HG02973 (cell line): ENCODE results near the gene PITX1.
"Not testable (repeated sequence)": the region's sequence is repeated elsewhere in the genome, so short reads cannot be mapped to it uniquely, and the experiment has no call there.

Experiments used
- ATAC-seq: cut with Tn5 transposase; IDR thresholded peaks from one replicate; pipeline ENCODE4 v1.9.1; 2021; ENCODE audit warnings: moderate library complexity; ENCODE audit not compliant: unreplicated experiment

PITX1 gene

GRCh38 chr5:135011355-135012032 is 22.5 kb downstream of the PITX1 start:
- no peak for ATAC-seq

DNA sequence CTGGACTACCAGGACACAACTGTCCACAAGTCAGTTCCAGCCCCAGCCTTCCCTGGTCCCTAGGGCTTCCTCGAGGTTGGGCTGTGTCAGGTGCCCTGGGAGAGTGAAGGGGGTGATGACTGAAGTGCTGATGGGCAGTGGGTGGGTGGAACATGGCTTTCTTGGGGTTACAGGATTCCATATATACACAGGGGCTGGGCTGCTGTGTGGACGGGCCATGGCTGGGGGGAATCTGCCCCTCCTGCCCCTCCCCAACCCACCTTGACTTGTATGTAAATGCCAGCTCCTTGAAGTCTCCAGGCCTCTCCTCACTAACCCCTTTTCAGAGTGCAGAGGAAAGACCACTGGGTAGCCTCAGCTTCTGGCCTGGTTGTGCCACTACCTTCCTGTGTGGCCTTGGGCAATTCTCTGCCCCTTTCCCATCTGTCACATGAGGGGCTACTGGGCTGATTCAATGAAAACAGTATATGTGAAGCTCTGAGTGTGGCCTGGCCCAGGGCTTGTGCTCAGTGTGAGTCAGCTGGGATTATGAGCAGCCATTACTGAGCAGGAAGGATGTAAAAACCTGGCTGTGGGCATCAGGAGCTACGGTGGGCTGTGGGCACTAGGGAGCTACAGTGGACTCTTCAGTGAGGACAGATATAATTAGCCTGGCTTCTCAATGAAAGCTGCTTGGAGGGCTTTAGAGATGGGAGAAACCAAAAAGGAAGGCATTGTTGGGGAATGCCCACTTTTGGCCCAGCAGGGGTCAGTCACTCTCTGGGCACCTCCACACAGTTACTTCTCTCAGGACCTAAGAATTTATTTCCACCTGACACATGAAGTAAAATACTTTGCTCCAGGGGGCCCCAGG is 23.3 kb downstream of the PITX1 start:
- no peak for ATAC-seq

GRCh38 chr5:135009736-135010501 is 24.1 kb downstream of the PITX1 start:
- ATAC-seq = no peak

- no peak for ATAC-seq
These were observed 24.9 kb downstream of the PITX1 start for GRCh38 chr5:135008981-135009735.

DNA sequence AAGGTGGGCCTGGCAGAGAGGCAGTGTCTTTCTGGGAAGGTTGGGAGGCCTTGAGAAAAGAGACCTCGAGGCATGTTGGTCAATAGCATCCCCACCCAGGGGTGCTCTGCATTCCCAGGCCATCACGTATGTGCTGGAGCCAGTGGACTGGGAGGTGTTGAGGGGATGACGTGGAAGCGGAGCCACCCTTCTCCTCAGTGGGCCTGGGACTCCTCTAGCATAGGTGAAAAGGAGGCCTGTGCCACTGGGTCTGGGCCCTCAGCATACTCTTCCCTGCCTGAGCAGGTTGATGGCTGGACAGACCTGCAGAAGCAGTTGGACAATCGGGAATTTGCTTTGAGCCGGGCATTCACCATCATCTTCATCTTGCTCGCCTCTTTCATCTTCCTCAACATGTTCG is 25.5 kb downstream of the PITX1 start:
- no peak for ATAC-seq

GRCh38 chr5:135007749-135008363 is 26.2 kb downstream of the PITX1 start:
- ATAC-seq = no peak

- no peak for ATAC-seq
These were observed 26.7 kb downstream of the PITX1 start for GRCh38 chr5:135007305-135007704.

- ATAC-seq = no peak
These were observed 29.0 kb downstream of the PITX1 start for GRCh38 chr5:135005076-135005475.

GRCh38 chr5:135004376-135004775 is 29.7 kb downstream of the PITX1 start:
- no peak for ATAC-seq

DNA sequence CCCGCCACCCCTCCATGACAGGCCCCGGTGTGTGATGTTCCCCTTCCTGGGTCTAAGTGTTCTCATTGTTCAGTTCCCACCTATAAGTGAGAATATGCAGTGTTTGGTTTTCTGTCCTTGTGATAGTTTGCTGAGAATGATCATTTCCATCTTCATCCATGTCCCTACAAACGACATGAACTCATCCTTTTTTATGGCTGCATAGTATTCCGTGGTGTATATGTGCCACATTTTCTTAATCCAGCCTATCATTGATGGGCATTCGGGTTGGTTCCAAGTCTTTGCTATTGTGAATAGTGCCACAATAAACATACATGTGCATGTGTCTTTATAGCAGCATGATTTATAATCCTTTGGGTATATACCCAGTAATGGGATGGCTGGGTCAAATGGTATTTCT is 36.0 kb downstream of the PITX1 start:
- not testable (repeated sequence) for ATAC-seq

GRCh38 chr5:134997015-134997414 is 37.0 kb downstream of the PITX1 start:
- no peak for ATAC-seq

GRCh38 chr5:134995850-134996402 is 38.1 kb downstream of the PITX1 start:
- ATAC-seq = no peak

DNA sequence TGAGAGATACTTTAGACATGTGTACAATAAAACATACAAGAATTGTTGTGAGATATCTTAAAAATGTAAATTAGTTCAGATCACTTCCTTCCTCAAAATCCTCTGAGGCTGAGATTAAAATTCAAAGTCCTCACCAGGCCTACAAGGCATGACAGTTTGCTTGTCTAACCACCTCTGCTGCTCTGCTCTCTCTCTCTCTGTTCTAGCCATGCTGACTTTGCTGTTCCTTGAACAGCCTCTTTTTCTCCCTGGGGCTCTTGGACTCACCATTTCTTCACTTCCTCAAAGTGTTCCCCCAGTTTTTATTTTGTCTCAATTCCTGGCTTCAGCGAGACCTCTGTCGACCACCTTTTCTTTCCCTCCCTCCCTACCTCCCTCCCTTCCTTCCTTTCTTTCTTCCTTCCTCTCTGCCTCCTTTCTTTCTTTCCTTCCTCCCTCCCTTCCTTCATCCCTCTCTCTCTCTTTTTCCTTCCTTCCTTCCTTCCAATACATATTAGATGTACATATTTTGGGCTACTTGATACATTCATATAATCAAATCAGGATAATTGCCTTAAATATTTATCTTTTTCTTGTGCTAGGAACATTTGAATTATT is 39.4 kb downstream of the PITX1 start:
- ATAC-seq = no peak

GRCh38 chr5:134993161-134993560 is 40.9 kb downstream of the PITX1 start:
- ATAC-seq = no peak

DNA sequence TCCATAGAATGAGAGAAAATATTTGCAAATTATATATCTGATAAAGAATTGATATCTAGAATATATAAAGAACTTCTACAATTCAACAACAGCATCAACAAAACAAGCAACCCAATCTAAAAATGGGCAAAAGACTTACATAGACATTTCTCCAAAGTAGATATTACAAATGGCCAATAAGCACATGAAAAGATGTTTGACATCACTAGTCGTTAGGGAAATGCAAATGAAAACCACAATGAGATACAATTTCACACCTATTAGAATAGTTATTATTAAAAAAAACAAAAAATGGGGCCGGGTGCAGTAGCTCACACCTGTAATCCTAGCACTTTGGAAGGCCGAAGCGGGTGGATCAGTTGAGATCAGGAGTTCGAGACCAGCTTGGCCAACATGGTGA is 41.9 kb downstream of the PITX1 start:
- ATAC-seq = no peak

GRCh38 chr5:134990183-134990582 is 43.8 kb downstream of the PITX1 start:
- ATAC-seq = not testable (repeated sequence)

GRCh38 chr5:134989266-134989830 is 44.7 kb downstream of the PITX1 start:
- no peak for ATAC-seq

GRCh38 chr5:134982230-134982629 is 51.8 kb downstream of the PITX1 start:
- ATAC-seq = no peak

DNA sequence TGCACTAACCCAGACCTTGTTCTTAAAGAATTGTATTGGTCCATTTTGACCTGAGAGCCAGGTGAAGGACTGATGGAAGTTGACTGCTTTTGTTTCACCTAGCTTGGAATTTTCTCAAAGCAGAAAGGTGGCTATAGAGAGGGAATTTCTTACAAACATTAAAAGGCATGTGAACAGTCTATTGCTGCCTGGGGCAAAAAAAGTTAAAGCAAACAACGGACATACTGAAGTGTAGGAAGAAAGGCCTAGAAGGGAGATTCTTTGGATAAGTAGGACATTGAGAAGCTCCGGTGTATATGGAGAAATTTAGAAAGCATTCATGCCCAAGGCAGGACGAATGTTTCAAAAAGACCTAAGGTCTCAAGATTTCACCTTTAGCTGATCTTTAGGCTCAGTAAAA is 54.6 kb downstream of the PITX1 start:
- no peak for ATAC-seq
